D721Med (cell line): ENCODE results near the gene ITGA1.

Source experiments
- DNase-seq: peaks from one replicate; pipeline ENCODE4 v3.0.0; 2011; ENCODE audit warnings: low spot score; ENCODE audit not compliant: insufficient read length
- FAIRE-seq: peaks from 2 replicates; lab custom pipeline; 2011; peaks lifted over from hg19 to GRCh38; lab: Jason Lieb, UNC
- CTCF ChIP-seq: IDR thresholded peaks from 2 replicates; pipeline ENCODE4 v1.5.1; 2012; ENCODE audit warnings: mild to moderate bottlenecking, control low read depth; ENCODE audit not compliant: insufficient read depth; ENCODE audit errors: missing control alignments

Gene ITGA1

GRCh38 chr5:52898961-52899680, 111.4 kb downstream of the ITGA1 start:
- no peak for TF ChIP-seq CTCF
- FAIRE-seq, result no peak
- no peak for DNase-seq

- no peak for TF ChIP-seq CTCF
- FAIRE-seq (no peak), DNase-seq (no peak)
Observed at GRCh38 chr5:52903142-52903541, 115.4 kb downstream of the ITGA1 start.

- TF ChIP-seq CTCF, result no peak
- DNase-seq (no peak), FAIRE-seq (no peak)
Observed at GRCh38 chr5:52906343-52906742, 118.6 kb downstream of the ITGA1 start.

GRCh38 chr5:52906845-52907244, 119.1 kb downstream of the ITGA1 start:
- no peak for TF ChIP-seq CTCF
- no peak for DNase-seq
- FAIRE-seq, result no peak

- DNase-seq, result no peak
- TF ChIP-seq CTCF, result no peak
- peak; percentile 60 for FAIRE-seq
Observed at GRCh38 chr5:52909192-52909591, 121.5 kb downstream of the ITGA1 start.

- no peak for FAIRE-seq
Observed at GRCh38 chr5:52910071-52910470, 122.4 kb downstream of the ITGA1 start.

More at GRCh38 chr5:52910071-52910470, 122.4 kb downstream of the ITGA1 start:
- DNase-seq, result no peak
- TF ChIP-seq CTCF, result no peak
